Activated B cell treated with CpG ODN at 0.5 μM for 24 hours (primary cell): ENCODE measurements around the gene DCP1B. TPM values are rescaled to one million over a fixed set of nuclear protein-coding genes. Genes with fewer than 3 reads are reported as not detected.

ENCODE experiments used
- ATAC-seq: fragments of 200-7000 bp; cut with Tn5 transposase; one replicate; pipeline ENCODE4 v1.10.0; 2021; ENCODE audit warnings: low read depth, mild to moderate bottlenecking, moderate library complexity
- CTCF ChIA-PET: fragments of 350-600 bp; sonication (Branson Sonifier 250); formaldehyde crosslinking; loops from one replicate; lab custom pipeline; 2021; ENCODE audit warnings: antibody characterized with exemption; lab: Charles Lee
- POLR2A ChIA-PET: fragments of 350-600 bp; sonication (Branson Sonifier 250); formaldehyde crosslinking; loops from one replicate; lab custom pipeline; 2021; ENCODE audit warnings: antibody characterized with exemption; lab: Charles Lee
- DNase-seq: peaks from one replicate; pipeline ENCODE4 v3.0.0; 2022
- H3K27ac Mint-ChIP-seq: one replicate; pipeline ENCODE4 v1.8.0; 2020; ENCODE audit warnings: mixed read lengths
- H3K27me3 Mint-ChIP-seq: one replicate; pipeline ENCODE4 v1.8.0; 2021; ENCODE audit warnings: mixed read lengths
- H3K36me3 Mint-ChIP-seq: one replicate; pipeline ENCODE4 v1.8.0; 2021; ENCODE audit warnings: low read depth, mixed read lengths
- H3K4me1 Mint-ChIP-seq: one replicate; pipeline ENCODE4 v1.8.0; 2021; ENCODE audit warnings: mixed read lengths
- H3K4me3 Mint-ChIP-seq: one replicate; pipeline ENCODE4 v1.8.0; 2020; ENCODE audit warnings: mild to moderate bottlenecking, mixed read lengths
- H3K9me3 Mint-ChIP-seq: one replicate; pipeline ENCODE4 v1.8.0; 2020; ENCODE audit warnings: mixed read lengths
- CTCF ChIP-seq: fragments of 200-600 bp; IDR thresholded peaks from one replicate; pipeline ENCODE4 v1.8.0; 2022; ENCODE audit warnings: antibody characterized with exemption, mild to moderate bottlenecking
- intact Hi-C: fragments of 100-400 bp; cut with micrococcal nuclease; formaldehyde crosslinking; loops from one replicate; pipeline ENCODE4 v1.15.1; 2024
- total RNA-seq: library from RNA; stranded (reverse); gene quantifications from 2 replicates; pipeline ENCODE4 v1.2.3, GENCODE V29; 2022

DCP1B gene
- total RNA-seq, 1 donor from 2014 or later: 14.7 TPM

- intact Hi-C loops: loop anchor here (10.0 kb wide), 2 partner anchors 55 to 815 kb away; no protein-coding TSS in a partner anchor
- peak overlapping the region; percentile 36 for H3K27ac Mint-ChIP-seq
- ChIA-PET POLR2A (interaction anchor here (0.8 kb wide), 1 partner anchor 10 kb away, joined by 4 read pairs; no protein-coding TSS in a partner anchor), CTCF (interaction anchor here (1.1 to 1.7 kb wide), 2 partner anchors 9 to 10 kb away, joined by 3 to 4 read pairs; no protein-coding TSS in a partner anchor)
- no peak for TF ChIP-seq CTCF
- H3K27me3 Mint-ChIP-seq: no peaks in the 10 kb centered on the region
- DNase-seq: no peak
- peaks cover 68% of the 10 kb centered on the region for H3K4me1 Mint-ChIP-seq
- no peaks in the 10 kb centered on the region for H3K9me3 Mint-ChIP-seq
- no peak for ATAC-seq
- no peak overlapping the region for H3K4me3 Mint-ChIP-seq
- H3K36me3 Mint-ChIP-seq: no peaks in the 10 kb centered on the region
These were observed 74.1 kb downstream of the DCP1B start for GRCh38 chr12:1929985-1930802.

- H3K9me3 Mint-ChIP-seq: no peaks in the 10 kb centered on the region
- intact Hi-C loops: loop anchor here (10.0 kb wide), 1 partner anchor 55 kb away; no protein-coding TSS in a partner anchor
- H3K4me3 Mint-ChIP-seq: no peak overlapping the region
- DNase-seq: no peak
- peak overlapping the region; percentile 70 for H3K27ac Mint-ChIP-seq
- H3K4me1 Mint-ChIP-seq: peaks cover 75% of the 10 kb centered on the region
- no peak for ATAC-seq
- no peaks in the 10 kb centered on the region for H3K36me3 Mint-ChIP-seq
- TF ChIP-seq CTCF: no peak
- ChIA-PET POLR2A (interaction anchor here (0.6 to 0.7 kb wide), 3 partner anchors 107 to 1017 kb away, joined by 3 to 7 read pairs (median 4); no protein-coding TSS in a partner anchor), CTCF (interaction anchor here (1.1 to 1.7 kb wide), 2 partner anchors 10 to 11 kb away, joined by 3 to 4 read pairs; no protein-coding TSS in a partner anchor)
- H3K27me3 Mint-ChIP-seq: no peaks in the 10 kb centered on the region
These were observed 74.8 kb downstream of the DCP1B start for GRCh38 chr12:1929241-1929984.

GRCh38 chr12:1928439-1929121 lies 75.7 kb downstream of the DCP1B start:
- H3K27ac Mint-ChIP-seq: no peak overlapping the region
- POLR2A ChIA-PET: no interaction called here
- ATAC-seq (no peak), DNase-seq (no peak)
- no peak for TF ChIP-seq CTCF
- no peaks in the 10 kb centered on the region for H3K9me3 Mint-ChIP-seq
- no peaks in the 10 kb centered on the region for H3K36me3 Mint-ChIP-seq
- H3K4me3 Mint-ChIP-seq: no peak overlapping the region
- H3K27me3 Mint-ChIP-seq: no peaks in the 10 kb centered on the region
- intact Hi-C loops: loop anchor here (10.0 kb wide), 1 partner anchor 54 kb away; no protein-coding TSS in a partner anchor
- CTCF ChIA-PET: interaction anchor here (1.1 kb wide), 1 partner anchor 12 kb away, joined by 3 read pairs; no protein-coding TSS in a partner anchor
- H3K4me1 Mint-ChIP-seq: peaks cover 74% of the 10 kb centered on the region

- intact Hi-C loops: loop anchor here (10.0 kb wide), 1 partner anchor 53 kb away; no protein-coding TSS in a partner anchor
- H3K4me1 Mint-ChIP-seq: peaks cover 74% of the 10 kb centered on the region
- H3K36me3 Mint-ChIP-seq: no peaks in the 10 kb centered on the region
- no peak overlapping the region for H3K4me3 Mint-ChIP-seq
- H3K27ac Mint-ChIP-seq: no peak overlapping the region
- no peak for ATAC-seq
- no peak for DNase-seq
- no peaks in the 10 kb centered on the region for H3K9me3 Mint-ChIP-seq
- ChIA-PET POLR2A (interaction anchor here (0.7 kb wide), 1 partner anchor 12 kb away, joined by 3 read pairs; no protein-coding TSS in a partner anchor), CTCF (interaction anchor here (1.9 kb wide), 1 partner anchor 12 kb away, joined by 6 read pairs; no protein-coding TSS in a partner anchor)
- TF ChIP-seq CTCF: no peak
- no peaks in the 10 kb centered on the region for H3K27me3 Mint-ChIP-seq
These were observed 76.4 kb downstream of the DCP1B start for GRCh38 chr12:1927751-1928351.
